ENCODE measurements around the gene MDFI. TPM values are rescaled to one million over a fixed set of nuclear protein-coding genes. Genes with fewer than 3 reads are reported as not detected.

Gene MDFI, protein sequence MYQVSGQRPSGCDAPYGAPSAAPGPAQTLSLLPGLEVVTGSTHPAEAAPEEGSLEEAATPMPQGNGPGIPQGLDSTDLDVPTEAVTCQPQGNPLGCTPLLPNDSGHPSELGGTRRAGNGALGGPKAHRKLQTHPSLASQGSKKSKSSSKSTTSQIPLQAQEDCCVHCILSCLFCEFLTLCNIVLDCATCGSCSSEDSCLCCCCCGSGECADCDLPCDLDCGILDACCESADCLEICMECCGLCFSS
- under 1 TPM in 1 of 2 donors, not detected in 1; 0.67 TPM for total RNA-seq

GRCh38 chr6:41638002-41638934 is at the start of gene MDFI:
Gene MDFI (plus strand): TSS chr6:41638468. CDS start chr6:41638750, 282 bp downstream.

Small RNA genes within 50 kb of the gene (small RNA-seq; reads per million reads assigned to genes)
- gene MIR4641: 0 reads per million in 2 donors

Other genes starting within 250 kb of the MDFI start
- 1 to 10 TPM; 2.8 to 3.7 TPM for gene FOXP4, start 92.1 kb upstream of the MDFI start, total RNA-seq
- gene TFEB, start 97.1 kb downstream of the MDFI start, total RNA-seq: 1 to 10 TPM; 1.7 to 2.8 TPM
- not detected for gene PGC, start 108.9 kb downstream of the MDFI start, total RNA-seq
- 1 to 10 TPM in 1 of 2 donors, under 1 TPM in 1; 1.00 to 1.7 TPM for gene FRS3, start 141.4 kb downstream of the MDFI start, total RNA-seq
- gene PRICKLE4, start 142.3 kb downstream of the MDFI start, total RNA-seq: under 1 TPM in 1 of 2 donors, not detected in 1; 0.34 TPM
- 10 to 100 TPM; 72.6 to 97.6 TPM for gene TOMM6, start 149.2 kb downstream of the MDFI start, total RNA-seq